Adrenal gland (tissue), 12 donors: ENCODE measurements around the gene ZNF708. TPM values are rescaled to one million over a fixed set of nuclear protein-coding genes. Genes with fewer than 3 reads are reported as not detected.
"Not testable (repeated sequence)": the region's sequence is repeated elsewhere in the genome, so short reads cannot be mapped to it uniquely, and the experiment has no call there.

ENCODE experiments used
- DNase-seq, 7 donors: peaks; one replicate each; pipeline ENCODE4 v3.0.0-alpha.2; 2019 to 2020
- H3K27ac ChIP-seq, 5 donors: fragments of 200-600 bp; sonication (generic) in 4 of 5; 1 replicate in 3 of 5; 2 replicates in 2 of 5; pipeline versions ENCODE4 v1.5.1 to v1.8.0; 2016 to 2020; ENCODE audit warnings: mild to moderate bottlenecking in 1 of 5
- H3K27me3 ChIP-seq: fragments of 200-600 bp; 2 replicates; pipeline ENCODE4 v1.8.0; 2021
- H3K36me3 ChIP-seq, 2 donors: fragments of 200-600 bp; replicated peaks in 1 of 2; 1 replicate in 1 of 2; 2 replicates in 1 of 2; pipeline versions ENCODE4 v1.5.1 to v1.8.0; 2018 to 2022
- H3K4me1 ChIP-seq, 2 donors: fragments of 200-600 bp; replicated peaks in 1 of 2; 1 replicate in 1 of 2; 2 replicates in 1 of 2; pipeline versions ENCODE4 v1.5.1 to v1.8.0; 2018 to 2021
- H3K4me3 ChIP-seq, 4 donors: fragments of 200-600 bp; sonication (generic) in 3 of 4; one replicate each; pipeline ENCODE4 v1.5.1; 2016 to 2018
- H3K9me3 ChIP-seq, 3 donors: fragments of 200-600 bp; sonication (generic) in 1 of 3; replicated peaks in 1 of 3; 1 replicate in 2 of 3; 2 replicates in 1 of 3; pipeline versions ENCODE4 v1.5.1 to v1.8.0; 2016 to 2021
- CTCF ChIP-seq, 6 experiments: fragments of 450-650 bp in 4 of 6; fragments of 200-600 bp in 2 of 6; sonication (generic) in 1 of 6; IDR thresholded peaks; 1 replicate in 5 of 6; 2 replicates in 1 of 6; pipeline versions ENCODE4 v1.5.1 to v1.8.0; 2016 to 2021; ENCODE audit warnings: antibody characterized with exemption in 6 of 6, mild to moderate bottlenecking in 2 of 6, moderate library complexity in 1 of 6
- POLR2A ChIP-seq, 2 donors: fragments of 450-650 bp; IDR thresholded peaks; one replicate each; pipeline ENCODE4 v1.6.1; 2017; ENCODE audit warnings: antibody characterized with exemption in 2 of 2, mild to moderate bottlenecking in 2 of 2, moderate library complexity in 1 of 2
- WGBS, 4 donors: extraction: QIAGEN DNeasy Blood & Tissue Kit in 2 of 4; methylation state at CpG; one replicate each; pipeline versions ENCODE4 v1.1.5 to v1.1.7; 2013 to 2017; 5-methylcytosine and 5-hydroxymethylcytosine counted together
- intact Hi-C, 2 donors: fragments of 100-400 bp; cut with DNase I; formaldehyde crosslinking; loops; one replicate each; pipeline versions ENCODE4 v1.14.1 to v1.15.0; 2022 to 2023
- polyA plus RNA-seq, 3 donors: library from polyadenylated mRNA; stranded (reverse); fragments of 200-250 nt in 2 of 3; fragments of 350-450 nt in 1 of 3; fragmentation: Illumina TruSeq in 1 of 3; extraction: RNeasy Lipid Tissue Mini Kit (QIAGEN cat#74804) in 1 of 3; gene quantifications; one replicate each; pipeline ENCODE4 v1.2.3, GENCODE V29; 2013 to 2014
- total RNA-seq, 9 donors: library from RNA; depleted of rRNA in 4 of 9; stranded (reverse); fragments of >200 nt in 4 of 9; fragments of 120-200 nt in 1 of 9; fragmentation: NEBNext Ultra II Directional in 1 of 9; extraction: Animal tissue kit (Norgen Biotek cat#: 25700) in 1 of 9; gene quantifications; one replicate each; pipeline versions ENCODE4 v1.1.0 to v1.2.4, GENCODE V29; 2013 to 2023
- donor health status: healthy with polysubstance abuse.
- donor health status: Bipolar disorder and iron deficiency.
- donor health status: DM: yes; HTN: yes; CAD: no.
- donor health status: DM: no; HTN: no; CAD: no.
- donor health status: DM: no; HTN: no; CAD: no.
- donor health status: DM: yes; HTN: yes; CAD: no.

ZNF708 gene
- total and polyA plus RNA-seq, 12 donors, result 2.8 to 26.3 (median 11.1) TPM

- H3K27ac ChIP-seq, result no peak overlapping the region
- no peak for TF ChIP-seq CTCF (IDR thresholded peaks at IDR 0.05)
- TF ChIP-seq POLR2A (IDR thresholded peaks at IDR 0.05), result no peak
- H3K4me3 ChIP-seq, result no peak overlapping the region
- no peak for DNase-seq
- H3K4me1 ChIP-seq, result peaks cover 4 to 6% of the 10 kb centered on the region in 2 donors
- no peaks in the 10 kb centered on the region for H3K36me3 ChIP-seq
- WGBS, 4 donors, result 50 to 100% (median 86%) methylated on average over 1 of the region's 1 CpG
- intact Hi-C loops, result no loop called here
- no peaks in the 10 kb centered on the region for H3K9me3 ChIP-seq
- no peaks in the 10 kb centered on the region for H3K27me3 ChIP-seq
Observed at GRCh38 chr19:21317821-21318220, 11.4 kb downstream of the ZNF708 start.

- intact Hi-C loops, result no loop called here
- TF ChIP-seq CTCF (IDR thresholded peaks at IDR 0.05) (no peak), POLR2A (IDR thresholded peaks at IDR 0.05) (no peak)
- no peaks in the 10 kb centered on the region for H3K36me3 ChIP-seq
- DNase-seq, result peak in 4 of 7 donors; percentile 30 to 70 (median 39)
- H3K9me3 ChIP-seq, result no peaks in the 10 kb centered on the region
- H3K4me1 ChIP-seq, result no peaks in the 10 kb centered on the region
- no peaks in the 10 kb centered on the region for H3K27me3 ChIP-seq
- peak overlapping the region in 2 of 5 donors; percentile 4 to 46 for H3K27ac ChIP-seq
- no peak overlapping the region for H3K4me3 ChIP-seq
- 7 to 38% (median 30%) methylated on average over 1 of the region's 1 CpG for WGBS, 4 donors
Observed at GRCh38 chr19:21314676-21315075, 14.5 kb downstream of the ZNF708 start.

- H3K4me3 ChIP-seq, intact Hi-C loops, H3K9me3 ChIP-seq, H3K36me3 ChIP-seq, H3K4me1 ChIP-seq, H3K27ac ChIP-seq, H3K27me3 ChIP-seq, DNase-seq: not testable (repeated sequence)
- WGBS, 4 donors, result 93 to 99% (median 97%) methylated on average over 2 of the region's 2 CpGs
Observed at GRCh38 chr19:21312807-21313206, 16.4 kb downstream of the ZNF708 start.

GRCh38 chr19:21308773-21309172, 20.4 kb downstream of the ZNF708 start:
- no peak overlapping the region for H3K4me3 ChIP-seq
- H3K27me3 ChIP-seq, result no peaks in the 10 kb centered on the region
- intact Hi-C loops, result no loop called here
- no peaks in the 10 kb centered on the region for H3K9me3 ChIP-seq
- no peak overlapping the region for H3K27ac ChIP-seq
- WGBS, 4 donors, result 80 to 98% (median 93%) methylated on average over 2 of the region's 2 CpGs
- DNase-seq, result no peak
- H3K4me1 ChIP-seq, result no peaks in the 10 kb centered on the region
- TF ChIP-seq POLR2A (IDR thresholded peaks at IDR 0.05) (no peak), CTCF (IDR thresholded peaks at IDR 0.05) (no peak)
- peaks cover 0 to 8% of the 10 kb centered on the region in 2 donors for H3K36me3 ChIP-seq

- WGBS, 4 donors, result 83 to 100% (median 97%) methylated on average over 1 to 3 of the region's 3 CpGs
- H3K27ac ChIP-seq, H3K9me3 ChIP-seq, H3K4me1 ChIP-seq, intact Hi-C loops, DNase-seq, H3K27me3 ChIP-seq, H3K4me3 ChIP-seq: not testable (repeated sequence)
- H3K36me3 ChIP-seq, result peaks cover 0 to 16% of the 10 kb centered on the region in 2 donors
Observed at GRCh38 chr19:21306881-21307479, 22.2 kb downstream of the ZNF708 start.

GRCh38 chr19:21293768-21294167, 35.4 kb downstream of the ZNF708 start:
- WGBS, 4 donors, result 85 to 98% (median 94%) methylated on average over 1 of the region's 1 CpG
- H3K4me3 ChIP-seq, H3K27ac ChIP-seq, intact Hi-C loops, H3K27me3 ChIP-seq, H3K4me1 ChIP-seq, DNase-seq, H3K36me3 ChIP-seq: not testable (repeated sequence)
- peaks cover 0 to 17% (median 13%) of the 10 kb centered on the region in 3 donors for H3K9me3 ChIP-seq
